Keratinocyte (primary cell): ENCODE measurements around the gene C2CD3. TPM values are rescaled to one million over a fixed set of nuclear protein-coding genes. Genes with fewer than 3 reads are reported as not detected.

Source experiments
- DNase-seq: peaks from one replicate; pipeline ENCODE4 v3.0.0-alpha.2; 2011; ENCODE audit warnings: low read depth, missing footprints, low spot score
- FAIRE-seq: peaks from 2 replicates; lab custom pipeline; 2011; peaks lifted over from hg19 to GRCh38; lab: Jason Lieb, UNC
- H2AFZ ChIP-seq: 2 replicates; pipeline ENCODE4 v1.6.0; 2012; ENCODE audit warnings: low read length, control low read depth, inconsistent platforms; ENCODE audit not compliant: control insufficient read depth
- H3K27ac ChIP-seq: 2 replicates; pipeline ENCODE4 v1.5.1; 2011; ENCODE audit warnings: low read length; ENCODE audit not compliant: control insufficient read depth, insufficient read depth
- H3K27me3 ChIP-seq: 3 replicates; pipeline ENCODE4 v1.6.0; 2011; ENCODE audit warnings: low read length; ENCODE audit not compliant: control insufficient read depth, insufficient read depth; ENCODE audit errors: extremely low read depth
- H3K36me3 ChIP-seq, 2 experiments: 2 replicates in 1 of 2; 3 replicates in 1 of 2; pipeline ENCODE4 v1.5.1; 2011; ENCODE audit warnings: low read length in 2 of 2, mild to moderate bottlenecking in 1 of 2; ENCODE audit not compliant: control insufficient read depth in 2 of 2, insufficient read depth in 2 of 2; ENCODE audit errors: extremely low read depth in 1 of 2
- H3K4me1 ChIP-seq: 3 replicates; pipeline ENCODE4 v1.5.1; 2011; ENCODE audit warnings: low read length; ENCODE audit not compliant: control insufficient read depth, insufficient read depth; ENCODE audit errors: extremely low read depth
- H3K4me2 ChIP-seq: 3 replicates; pipeline ENCODE4 v1.6.0; 2011; ENCODE audit warnings: low read depth, low read length; ENCODE audit not compliant: control insufficient read depth, insufficient read depth; ENCODE audit errors: extremely low read depth
- H3K4me3 ChIP-seq, 3 experiments: fragments of 200-600 bp in 1 of 3; sonication (generic) in 1 of 3; 2 replicates in 2 of 3; 3 replicates in 1 of 3; pipeline ENCODE4 v1.5.1; 2011 to 2016; ENCODE audit warnings: low read length in 3 of 3, mild to moderate bottlenecking in 3 of 3, control low read depth in 2 of 3, inconsistent platforms in 1 of 3, low read depth in 1 of 3, mixed read lengths in 1 of 3, mixed run types in 1 of 3, moderate library complexity in 1 of 3; ENCODE audit not compliant: control insufficient read depth in 2 of 3, insufficient read depth in 2 of 3; ENCODE audit errors: extremely low read depth in 1 of 3
- H3K79me2 ChIP-seq: 2 replicates; pipeline ENCODE4 v1.6.0; 2012; ENCODE audit warnings: low read length; ENCODE audit not compliant: control insufficient read depth, insufficient read depth
- H3K9ac ChIP-seq: 3 replicates; pipeline ENCODE4 v1.6.0; 2011; ENCODE audit warnings: low read length; ENCODE audit not compliant: control insufficient read depth, insufficient read depth; ENCODE audit errors: extremely low read depth
- H3K9me1 ChIP-seq: 3 replicates; pipeline ENCODE4 v1.6.0; 2011; ENCODE audit warnings: low read length; ENCODE audit not compliant: control insufficient read depth, insufficient read depth; ENCODE audit errors: extremely low read depth
- H3K9me3 ChIP-seq: 2 replicates; pipeline ENCODE4 v1.5.1; 2012; ENCODE audit warnings: low read depth, low read length; ENCODE audit not compliant: control insufficient read depth
- H4K20me1 ChIP-seq: 3 replicates; pipeline ENCODE4 v1.6.0; 2011; ENCODE audit warnings: low read length; ENCODE audit not compliant: control insufficient read depth, insufficient read depth; ENCODE audit errors: extremely low read depth
- EZH2 ChIP-seq: IDR thresholded peaks from one replicate; pipeline ENCODE4 v1.6.1; 2012; ENCODE audit warnings: inconsistent platforms, mild to moderate bottlenecking, low read length, moderate library complexity
- dilution Hi-C: fragments of 300-500 bp; cut with MboI; formaldehyde crosslinking; loops from one replicate; pipeline ENCODE4 v1.7.0; 2020; ENCODE audit warnings: low sequenced_read_pairs; ENCODE audit not compliant: extremely low pct_ligation_motif_present
- polyA plus RNA-seq, 5 experiments: library from polyadenylated mRNA; depleted of rRNA in 3 of 5; stranded (reverse) in 3 of 5; stranded (forward) in 1 of 5; unstranded in 1 of 5; fragments of >200 nt; gene quantifications; 1 replicate in 1 of 5; 2 replicates in 3 of 5; 3 replicates in 1 of 5; pipeline versions ENCODE4 v1.2.1 to v1.2.3, GENCODE V29; 2011 to 2012; ENCODE audit warnings: missing spikeins in 2 of 5, low read depth in 1 of 5, low replicate concordance in 1 of 5
- TF ChIP-seq, protein P1 (sequence below), 3 experiments: IDR thresholded peaks in 1 of 3; conservative IDR thresholded peaks in 1 of 3; optimal IDR thresholded peaks in 1 of 3; 2 replicates in 2 of 3; 3 replicates in 1 of 3; pipeline versions ENCODE3 to v1.5.1; 2011; ENCODE audit warnings: low read length in 3 of 3, mild to moderate bottlenecking in 3 of 3, moderate library complexity in 2 of 3, control low read depth in 1 of 3, inconsistent platforms in 1 of 3; ENCODE audit not compliant: insufficient read depth in 2 of 3; ENCODE audit errors: extremely low read depth in 1 of 3

C2CD3 gene
- polyA plus RNA-seq, 1 donor (not counting 4 experiments of a cell fraction or from before 2014, with no cell fraction given) = 9.8 TPM

GRCh38 chr11:74175920-74176319 lies 5.1 kb upstream of the C2CD3 start:
- Histone ChIP-seq H3K27ac (no peak overlapping the region), H3K4me2 (no peak overlapping the region), H3K4me1 (peaks cover 8% of the 10 kb centered on the region), H3K9me3 (no peaks in the 10 kb centered on the region), H3K27me3 (no peaks in the 10 kb centered on the region), H4K20me1 (no peaks in the 10 kb centered on the region), H3K9ac (no peak overlapping the region), H3K36me3 (no peaks in the 10 kb centered on the region), H3K4me3 (no peak overlapping the region), H3K9me1 (no peaks in the 10 kb centered on the region), H2AFZ (no peak overlapping the region), H3K79me2 (peaks cover 71% of the 10 kb centered on the region)
- TF ChIP-seq, protein P1, sequence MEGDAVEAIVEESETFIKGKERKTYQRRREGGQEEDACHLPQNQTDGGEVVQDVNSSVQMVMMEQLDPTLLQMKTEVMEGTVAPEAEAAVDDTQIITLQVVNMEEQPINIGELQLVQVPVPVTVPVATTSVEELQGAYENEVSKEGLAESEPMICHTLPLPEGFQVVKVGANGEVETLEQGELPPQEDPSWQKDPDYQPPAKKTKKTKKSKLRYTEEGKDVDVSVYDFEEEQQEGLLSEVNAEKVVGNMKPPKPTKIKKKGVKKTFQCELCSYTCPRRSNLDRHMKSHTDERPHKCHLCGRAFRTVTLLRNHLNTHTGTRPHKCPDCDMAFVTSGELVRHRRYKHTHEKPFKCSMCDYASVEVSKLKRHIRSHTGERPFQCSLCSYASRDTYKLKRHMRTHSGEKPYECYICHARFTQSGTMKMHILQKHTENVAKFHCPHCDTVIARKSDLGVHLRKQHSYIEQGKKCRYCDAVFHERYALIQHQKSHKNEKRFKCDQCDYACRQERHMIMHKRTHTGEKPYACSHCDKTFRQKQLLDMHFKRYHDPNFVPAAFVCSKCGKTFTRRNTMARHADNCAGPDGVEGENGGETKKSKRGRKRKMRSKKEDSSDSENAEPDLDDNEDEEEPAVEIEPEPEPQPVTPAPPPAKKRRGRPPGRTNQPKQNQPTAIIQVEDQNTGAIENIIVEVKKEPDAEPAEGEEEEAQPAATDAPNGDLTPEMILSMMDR (optimal IDR thresholded peaks at IDR 0.05 in 1 of 3, IDR thresholded peaks at IDR 0.05 in 1 of 3, conservative IDR thresholded peaks at IDR 0.05 in 1 of 3; ENCODE audit: extremely low read depth in 1 of 3, insufficient read depth in 2 of 3, low read length in 3 of 3) = no peak
- TF ChIP-seq EZH2 = no peak
- FAIRE-seq = no peak
- dilution Hi-C loops = no loop called here
- no peak for DNase-seq

- peaks cover 64% of the 10 kb centered on the region for H3K79me2 ChIP-seq
- H3K4me3 ChIP-seq = peak overlapping the region; percentile 85 to 91 (median 89)
- H3K27ac ChIP-seq = peak overlapping the region; percentile 84
- H4K20me1 ChIP-seq = no peaks in the 10 kb centered on the region
- FAIRE-seq (no peak), DNase-seq (no peak)
- H3K9me3 ChIP-seq = no peaks in the 10 kb centered on the region
- H3K9ac ChIP-seq = peak overlapping the region; percentile 91
- H3K4me1 ChIP-seq = peaks cover 15% of the 10 kb centered on the region
- H3K27me3 ChIP-seq = no peaks in the 10 kb centered on the region
- H3K4me2 ChIP-seq = peak overlapping the region; percentile 74
- no peak for TF ChIP-seq EZH2
- TF ChIP-seq, protein P1 (optimal IDR thresholded peaks at IDR 0.05 in 1 of 3, IDR thresholded peaks at IDR 0.05 in 1 of 3, conservative IDR thresholded peaks at IDR 0.05 in 1 of 3; ENCODE audit: extremely low read depth in 1 of 3, insufficient read depth in 2 of 3, low read length in 3 of 3) = no peak
- dilution Hi-C loops = no loop called here
- H2AFZ ChIP-seq = peak overlapping the region; percentile 97
- H3K9me1 ChIP-seq = no peaks in the 10 kb centered on the region
- peaks cover 0 to under 1% of the 10 kb centered on the region in 2 experiments for H3K36me3 ChIP-seq
Observed at GRCh38 chr11:74171997-74172396, 1.2 kb upstream of the C2CD3 start.
